ENCODE measurements around the gene PLIN4. TPM values are rescaled to one million over a fixed set of nuclear protein-coding genes. Genes with fewer than 3 reads are reported as not detected.

Gene PLIN4
- total RNA-seq, 2 experiments from 2014 or later: 0.13 to 0.32 TPM

- no peak overlapping the region for H3K4me3 ChIP-seq (ENCODE audit: low read depth, low read length, poor library complexity, severe bottlenecking)
- no peak overlapping the region for H3K27ac ChIP-seq (ENCODE audit: low read depth, low read length, poor library complexity, severe bottlenecking)
- H3K9me3 ChIP-seq (ENCODE audit: low read length): no peaks in the 10 kb centered on the region
- TF ChIP-seq CTCF (conservative IDR thresholded peaks at IDR 0.05; ENCODE audit: low read length) (no peak), EZH2phosphoT487 (IDR thresholded peaks at IDR 0.05; ENCODE audit: borderline replicate concordance, low read depth, low read length) (no peak)
- intact Hi-C loops (cut with micrococcal nuclease; ENCODE audit: unreplicated experiment): no loop called here
- no peak overlapping the region for H3K4me2 ChIP-seq (ENCODE audit: low read length)
- H4K20me1 ChIP-seq (ENCODE audit: insufficient read depth, low read length): no peaks in the 10 kb centered on the region
- no TSS peak for BruUV-seq (replicated peaks)
- POLR2A ChIA-PET: no interaction called here
- H3K79me2 ChIP-seq (ENCODE audit: insufficient read depth, low read depth, low read length): no peaks in the 10 kb centered on the region
- H3K36me3 ChIP-seq (ENCODE audit: insufficient read depth, low read length): peaks cover 3% of the 10 kb centered on the region; the same call in 1 of the 2 replicates
- CTCF ChIA-PET (ENCODE audit: unreplicated experiment): no interaction called here
- H2AFZ ChIP-seq (ENCODE audit: low read length): no peak overlapping the region
- no peak for DNase-seq (ENCODE audit: low spot score)
- H3K4me1 ChIP-seq (ENCODE audit: insufficient read depth, low read length, poor library complexity, severe bottlenecking): no peaks in the 10 kb centered on the region
- no peaks in the 10 kb centered on the region for H3K9me2 ChIP-seq (ENCODE audit: insufficient read depth, low read length)
Measured at GRCh38 chr19:4508698-4509097, 9.6 kb downstream of the PLIN4 start.

DNA sequence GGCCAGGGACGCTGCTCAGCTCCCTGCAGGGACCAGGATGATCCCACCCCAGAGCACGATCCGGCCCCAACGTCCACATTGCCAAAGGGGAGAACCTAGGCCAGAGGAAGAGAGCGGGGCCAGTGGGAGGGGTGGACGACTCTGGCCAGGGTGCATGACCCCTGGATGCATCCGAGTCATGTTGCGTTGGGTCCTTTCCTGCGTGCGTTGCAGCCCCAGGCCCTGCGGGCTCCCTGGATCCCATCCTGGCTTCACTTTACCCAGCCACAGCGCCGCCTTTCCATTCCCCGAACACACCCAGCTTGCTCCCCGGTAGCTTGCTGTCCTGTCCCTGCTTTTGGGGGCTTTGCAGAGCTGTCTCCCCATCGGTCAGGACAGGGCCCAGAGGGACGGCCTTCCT is 10.5 kb downstream of the PLIN4 start:
- intact Hi-C loops (cut with micrococcal nuclease; ENCODE audit: unreplicated experiment): no loop called here
- H3K9me3 ChIP-seq (ENCODE audit: low read length): no peaks in the 10 kb centered on the region
- ChIA-PET POLR2A (no interaction called here), CTCF (ENCODE audit: unreplicated experiment) (no interaction called here)
- peaks cover 3% of the 10 kb centered on the region; the same call in 1 of the 2 replicates for H3K36me3 ChIP-seq (ENCODE audit: insufficient read depth, low read length)
- TF ChIP-seq EZH2phosphoT487 (IDR thresholded peaks at IDR 0.05; ENCODE audit: borderline replicate concordance, low read depth, low read length): no peak
- TF ChIP-seq CTCF (conservative IDR thresholded peaks at IDR 0.05; ENCODE audit: low read length): no peak
- H3K4me3 ChIP-seq (ENCODE audit: low read depth, low read length, poor library complexity, severe bottlenecking): no peak overlapping the region
- no peak overlapping the region for H2AFZ ChIP-seq (ENCODE audit: low read length)
- DNase-seq (ENCODE audit: low spot score): no peak
- H3K4me2 ChIP-seq (ENCODE audit: low read length): no peak overlapping the region
- no peak overlapping the region for H3K27ac ChIP-seq (ENCODE audit: low read depth, low read length, poor library complexity, severe bottlenecking)
- no peaks in the 10 kb centered on the region for H3K79me2 ChIP-seq (ENCODE audit: insufficient read depth, low read depth, low read length)
- H3K9me2 ChIP-seq (ENCODE audit: insufficient read depth, low read length): no peaks in the 10 kb centered on the region
- no peaks in the 10 kb centered on the region for H3K4me1 ChIP-seq (ENCODE audit: insufficient read depth, low read length, poor library complexity, severe bottlenecking)
- no TSS peak for BruUV-seq (replicated peaks)
- no peaks in the 10 kb centered on the region for H4K20me1 ChIP-seq (ENCODE audit: insufficient read depth, low read length)

DNA sequence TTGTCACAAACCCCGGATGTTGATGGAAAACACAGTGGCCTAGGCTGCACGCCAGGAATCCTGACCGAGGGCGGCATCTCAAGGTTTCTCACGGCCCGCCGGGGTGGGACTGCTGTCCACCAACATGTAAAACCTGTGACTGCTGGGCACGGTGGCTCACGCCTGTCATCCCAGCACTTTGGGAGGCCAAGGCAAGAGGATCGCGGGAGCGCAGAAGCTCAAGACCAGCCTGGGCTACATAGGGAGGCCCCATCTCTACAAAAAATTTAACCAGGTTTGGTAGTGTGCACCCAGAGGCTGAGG is 11.2 kb downstream of the PLIN4 start:
- intact Hi-C loops (cut with micrococcal nuclease; ENCODE audit: unreplicated experiment): no loop called here
- Histone ChIP-seq H3K27ac (ENCODE audit: low read depth, low read length, poor library complexity, severe bottlenecking) (no peak overlapping the region), H3K4me2 (ENCODE audit: low read length) (no peak overlapping the region), H3K4me1 (ENCODE audit: insufficient read depth, low read length, poor library complexity, severe bottlenecking) (no peaks in the 10 kb centered on the region), H3K9me3 (ENCODE audit: low read length) (no peaks in the 10 kb centered on the region), H3K9me2 (ENCODE audit: insufficient read depth, low read length) (no peaks in the 10 kb centered on the region), H4K20me1 (ENCODE audit: insufficient read depth, low read length) (no peaks in the 10 kb centered on the region), H3K36me3 (ENCODE audit: insufficient read depth, low read length) (peaks cover 6% of the 10 kb centered on the region; the same call in 1 of the 2 replicates), H3K79me2 (ENCODE audit: insufficient read depth, low read depth, low read length) (no peaks in the 10 kb centered on the region), H2AFZ (ENCODE audit: low read length) (no peak overlapping the region), H3K4me3 (ENCODE audit: low read depth, low read length, poor library complexity, severe bottlenecking) (no peak overlapping the region)
- no peak for TF ChIP-seq EZH2phosphoT487 (IDR thresholded peaks at IDR 0.05; ENCODE audit: borderline replicate concordance, low read depth, low read length)
- TF ChIP-seq CTCF (conservative IDR thresholded peaks at IDR 0.05; ENCODE audit: low read length): no peak
- BruUV-seq (replicated peaks): no TSS peak
- ChIA-PET POLR2A (no interaction called here), CTCF (ENCODE audit: unreplicated experiment) (no interaction called here)
- no peak for DNase-seq (ENCODE audit: low spot score)
